ENCODE results near the gene TBC1D17.

The TBC1D17 gene

DNA sequence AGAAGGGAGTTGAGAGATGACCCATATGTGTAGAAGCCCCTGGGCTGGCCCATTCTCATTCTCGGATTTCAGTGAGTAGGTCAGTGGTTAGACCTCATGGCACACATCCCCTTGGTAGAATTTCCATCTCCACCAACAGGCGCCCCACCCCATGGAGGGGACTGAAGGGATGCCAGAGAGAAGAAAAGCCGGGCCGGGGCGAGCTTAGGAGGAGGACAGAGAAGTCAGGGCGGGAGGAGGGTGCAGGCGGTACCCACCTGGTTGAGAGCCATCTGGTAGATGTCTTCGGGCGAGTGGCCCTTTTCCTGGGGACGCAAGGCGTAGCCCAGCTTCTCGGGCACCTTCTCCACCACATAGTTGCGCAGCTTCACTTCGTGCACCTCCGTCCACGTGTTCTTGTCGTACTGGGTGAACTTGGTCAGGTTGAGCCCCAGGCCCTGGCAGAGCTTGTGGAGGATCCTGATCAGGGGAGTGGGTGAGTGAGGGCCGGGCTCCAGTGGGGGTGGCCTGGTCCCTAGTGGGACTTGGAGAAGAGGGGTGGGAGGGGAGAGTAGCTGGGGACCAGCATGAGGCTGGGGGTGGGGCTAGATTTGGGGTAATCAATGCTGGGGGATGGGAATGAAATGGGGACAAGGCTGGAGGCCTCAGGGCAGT is 16.6 kb downstream of the TBC1D17 start:
- DNase-seq (ENCODE audit: low read depth), result no peak

DNA sequence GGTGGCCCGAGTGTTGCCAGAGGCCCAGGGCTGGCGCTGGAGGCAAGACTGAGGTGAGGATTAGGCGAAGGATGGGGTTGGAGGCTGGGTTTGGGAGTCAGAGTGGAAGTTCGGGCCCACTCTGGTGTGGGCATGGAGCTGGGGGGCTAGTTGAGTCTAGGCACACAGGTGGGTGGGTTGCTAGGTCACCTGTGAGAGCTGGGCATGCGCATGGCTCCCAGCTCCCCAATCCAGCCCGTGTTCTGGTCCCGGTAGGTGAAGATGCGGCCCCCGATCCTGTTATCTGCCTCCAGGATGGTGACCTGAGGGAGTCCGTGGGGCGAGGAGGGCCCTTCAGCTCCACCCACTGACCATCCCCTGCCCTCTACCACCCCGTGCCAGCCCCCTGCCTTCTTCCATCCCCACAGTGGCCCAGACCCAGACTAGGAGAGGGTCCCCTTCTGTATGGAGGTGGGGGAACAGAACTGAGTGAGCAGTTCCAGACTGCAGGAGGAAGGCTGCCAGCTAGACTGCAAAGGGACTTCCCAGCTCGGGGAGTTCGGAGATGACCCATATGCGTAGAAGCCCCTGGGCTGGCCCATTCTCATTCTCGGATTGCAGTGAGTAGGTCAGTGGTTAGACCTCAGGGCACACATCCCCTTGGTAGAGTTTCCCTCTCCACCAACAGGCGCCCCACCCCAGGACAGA is 17.5 kb downstream of the TBC1D17 start:
- DNase-seq (ENCODE audit: low read depth), result no peak

- DNase-seq (ENCODE audit: low read depth), result no peak
These were observed 18.2 kb downstream of the TBC1D17 start for GRCh38 chr19:49895566-49896297.

DNA sequence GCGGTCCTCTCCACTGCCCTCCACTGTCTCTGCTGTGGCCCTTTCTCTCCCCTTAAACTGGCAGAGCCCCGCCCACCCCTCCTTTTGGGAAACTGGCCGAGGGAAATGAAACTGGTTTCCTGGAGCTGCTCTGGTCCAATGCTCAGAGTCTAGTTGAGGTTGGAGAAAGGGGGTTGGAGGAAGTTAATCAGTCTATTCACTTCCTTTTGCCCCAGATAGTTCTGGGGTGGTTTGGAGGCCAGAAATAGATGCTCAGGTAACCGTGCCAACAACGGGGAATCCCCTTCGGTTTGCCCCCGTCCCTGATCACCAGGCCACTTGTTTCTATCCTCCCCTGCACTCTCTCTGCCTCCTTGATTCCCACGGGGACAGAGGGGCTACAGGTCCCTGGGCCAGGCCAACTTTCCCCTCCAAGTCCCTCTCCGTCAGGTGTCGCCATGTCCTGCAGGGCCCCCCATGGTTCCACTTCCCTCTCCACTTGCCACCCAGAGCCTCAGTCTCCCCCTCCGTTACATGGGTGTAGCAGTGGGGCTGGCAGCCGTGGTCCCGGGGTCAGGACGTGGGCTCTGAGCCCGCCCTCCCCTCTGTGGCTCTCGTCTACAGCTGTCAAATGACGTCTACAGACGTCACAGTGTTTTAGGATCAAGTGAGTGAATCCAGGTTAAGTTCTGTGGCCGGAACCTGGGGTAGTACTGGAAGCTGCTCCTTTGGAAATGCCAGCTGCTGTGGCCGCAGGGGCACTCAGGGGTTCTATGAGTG is 19.5 kb downstream of the TBC1D17 start, which contains the start of gene IL4I1:
Gene IL4I1, minus strand, starts transcription at position 25 of the 759 bp plus-strand sequence. CDS start 727 bp downstream, outside the sequence.
- DNase-seq (ENCODE audit: low read depth), result no peak

GRCh38 chr19:49904136-49904535 is 26.6 kb downstream of the TBC1D17 start:
- no peak for DNase-seq (ENCODE audit: low read depth)

- no peak for DNase-seq (ENCODE audit: low read depth)
These were observed 29.5 kb downstream of the TBC1D17 start for GRCh38 chr19:49906879-49907564.

- DNase-seq (ENCODE audit: low read depth), result no peak
These were observed 30.4 kb downstream of the TBC1D17 start for GRCh38 chr19:49907745-49908446.

DNA sequence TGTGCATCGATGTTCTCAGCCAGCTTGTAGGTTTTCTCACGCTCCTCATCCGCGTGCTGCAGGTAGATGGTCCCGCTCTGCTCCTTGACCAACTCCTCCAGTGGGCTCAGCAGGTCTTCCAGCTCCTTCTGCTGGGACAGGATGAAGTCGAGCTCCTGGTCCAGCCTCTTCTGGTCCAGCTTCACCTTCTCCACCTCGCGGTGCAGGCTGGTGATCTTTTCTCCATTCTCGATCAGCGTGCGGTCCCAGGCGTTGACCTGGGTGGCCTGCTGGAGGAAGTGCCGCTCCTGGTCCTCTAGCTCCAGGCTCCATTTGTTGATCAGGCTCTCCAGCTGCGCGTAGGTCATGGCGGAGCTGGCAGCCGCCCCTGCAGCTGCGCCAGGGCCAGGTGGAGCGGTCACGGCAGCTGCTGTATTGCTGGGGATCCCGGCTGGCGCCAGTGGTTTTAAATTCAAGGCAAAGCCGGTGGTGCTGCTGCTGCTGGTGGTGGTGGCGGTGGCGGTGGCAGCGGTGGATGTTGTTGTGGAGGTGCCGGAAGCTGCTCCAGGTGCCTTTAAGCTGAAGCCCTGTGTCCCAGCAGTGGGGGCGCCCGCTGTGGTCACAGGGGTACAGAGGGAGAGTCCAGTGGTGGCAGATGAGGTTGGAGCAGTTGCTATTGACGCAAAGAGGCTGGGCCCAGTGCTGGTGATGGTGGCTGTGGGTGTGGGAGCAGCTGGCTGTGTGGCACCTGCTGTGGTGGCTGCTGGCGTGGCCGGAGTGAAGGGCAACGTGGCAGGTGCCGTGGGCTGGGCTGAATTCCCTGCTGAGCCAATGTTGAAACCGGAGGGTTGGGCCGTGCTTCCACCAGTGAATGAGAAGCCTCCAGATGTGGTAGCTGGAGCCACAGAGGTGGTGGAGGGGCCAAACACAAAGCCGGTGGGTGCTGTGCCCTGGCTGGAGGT is 31.2 kb downstream of the TBC1D17 start:
- DNase-seq (ENCODE audit: low read depth), result no peak

DNA sequence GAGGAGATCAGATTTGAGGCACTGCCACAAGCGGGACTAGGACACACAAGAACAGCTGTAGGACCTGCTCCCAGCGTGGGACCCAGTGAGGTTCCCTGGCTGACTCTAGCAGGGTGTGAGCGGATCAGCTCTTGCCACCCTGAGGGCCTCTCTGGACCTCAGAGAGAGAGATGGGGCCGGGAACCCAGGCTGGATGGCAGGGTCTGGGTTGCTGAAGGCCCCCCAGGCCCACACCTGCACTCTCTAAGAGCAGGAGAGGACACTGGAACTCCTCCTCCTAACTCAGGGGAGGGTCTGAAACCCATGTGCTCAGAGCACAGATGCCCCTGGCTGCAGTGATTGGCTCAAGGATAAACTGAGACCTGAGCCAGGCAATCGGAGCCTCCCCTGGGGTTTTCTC is 32.7 kb downstream of the TBC1D17 start:
- DNase-seq (ENCODE audit: low read depth), result no peak

DNA sequence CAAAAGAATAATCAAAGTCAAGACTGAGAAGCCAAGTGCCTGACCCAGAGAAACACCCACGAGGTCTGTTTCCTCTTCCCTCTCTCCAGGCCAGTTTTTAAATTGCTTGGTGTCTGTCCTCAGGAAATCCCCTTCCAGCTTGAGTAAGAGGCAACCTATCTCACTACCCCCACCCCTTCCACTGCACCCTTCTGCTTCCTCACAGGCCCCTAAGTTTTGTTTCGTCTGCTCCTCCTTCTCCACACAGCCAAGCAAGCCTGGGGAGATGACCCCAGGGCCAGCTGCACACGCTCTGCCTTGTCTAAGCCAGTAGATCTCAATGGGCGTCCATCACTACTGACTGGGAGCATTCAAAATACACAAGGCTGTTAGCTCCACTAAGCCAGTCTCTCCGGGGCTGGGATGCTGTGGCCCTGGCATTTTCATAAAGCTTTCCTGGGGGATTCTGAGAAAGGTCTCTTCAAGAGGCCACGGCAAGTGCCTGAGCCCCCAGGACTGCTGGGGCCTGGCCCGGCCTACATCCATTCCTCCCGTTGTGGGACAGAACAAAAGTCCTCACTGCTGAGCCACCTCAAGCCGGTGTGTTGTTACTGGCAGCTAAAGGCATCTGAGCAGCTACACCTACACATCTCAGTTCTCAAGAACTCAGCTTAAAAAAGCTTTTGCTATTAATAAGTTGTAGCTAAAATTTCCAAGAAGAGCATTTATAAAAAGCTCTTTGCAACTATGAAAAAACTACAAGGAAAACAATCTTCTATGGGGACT is 34.1 kb downstream of the TBC1D17 start:
- no peak for DNase-seq (ENCODE audit: low read depth)

GRCh38 chr19:49912965-49913685 is 35.6 kb downstream of the TBC1D17 start:
- peak; percentile 37 for DNase-seq (ENCODE audit: low read depth)

DNA sequence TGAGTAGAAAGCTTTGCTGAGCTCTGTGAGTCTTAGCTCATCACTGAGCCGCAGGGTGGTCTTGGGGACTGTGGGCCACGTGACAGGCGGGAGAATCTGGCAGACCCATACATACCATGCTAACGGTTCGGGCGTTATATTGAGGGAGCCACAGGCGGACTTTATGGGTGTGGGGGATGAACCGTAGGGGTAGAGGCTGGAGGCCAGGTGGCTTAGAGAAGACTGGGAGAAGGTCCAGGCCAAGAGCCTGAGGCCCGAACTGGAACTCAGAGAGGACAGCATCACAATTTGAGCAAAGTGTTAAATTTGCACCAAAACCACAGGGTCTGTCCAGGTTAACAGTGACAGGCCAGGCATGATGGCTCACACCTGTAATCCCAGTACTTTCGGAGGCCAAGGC is 36.2 kb downstream of the TBC1D17 start:
- no peak for DNase-seq (ENCODE audit: low read depth)

DNA sequence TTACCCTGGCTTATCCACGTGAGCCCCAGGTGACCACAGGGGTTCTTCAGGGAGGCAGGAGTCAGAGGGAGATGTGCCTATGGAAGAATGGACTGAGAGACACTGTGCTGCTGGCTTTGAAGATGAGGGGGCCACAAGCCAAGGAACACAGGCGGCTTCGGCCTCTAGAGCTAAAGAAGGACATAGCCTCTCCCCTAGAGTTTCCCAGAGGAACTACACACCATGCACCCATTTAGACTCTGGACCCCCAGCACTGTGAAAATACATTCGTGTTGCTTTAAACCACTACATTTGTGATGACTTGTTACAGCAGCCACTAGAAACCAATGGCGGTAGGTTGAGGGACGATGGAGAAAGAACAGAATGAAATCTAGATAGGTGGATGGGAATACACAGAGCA is 37.8 kb downstream of the TBC1D17 start:
- DNase-seq (ENCODE audit: low read depth), result no peak

DNA sequence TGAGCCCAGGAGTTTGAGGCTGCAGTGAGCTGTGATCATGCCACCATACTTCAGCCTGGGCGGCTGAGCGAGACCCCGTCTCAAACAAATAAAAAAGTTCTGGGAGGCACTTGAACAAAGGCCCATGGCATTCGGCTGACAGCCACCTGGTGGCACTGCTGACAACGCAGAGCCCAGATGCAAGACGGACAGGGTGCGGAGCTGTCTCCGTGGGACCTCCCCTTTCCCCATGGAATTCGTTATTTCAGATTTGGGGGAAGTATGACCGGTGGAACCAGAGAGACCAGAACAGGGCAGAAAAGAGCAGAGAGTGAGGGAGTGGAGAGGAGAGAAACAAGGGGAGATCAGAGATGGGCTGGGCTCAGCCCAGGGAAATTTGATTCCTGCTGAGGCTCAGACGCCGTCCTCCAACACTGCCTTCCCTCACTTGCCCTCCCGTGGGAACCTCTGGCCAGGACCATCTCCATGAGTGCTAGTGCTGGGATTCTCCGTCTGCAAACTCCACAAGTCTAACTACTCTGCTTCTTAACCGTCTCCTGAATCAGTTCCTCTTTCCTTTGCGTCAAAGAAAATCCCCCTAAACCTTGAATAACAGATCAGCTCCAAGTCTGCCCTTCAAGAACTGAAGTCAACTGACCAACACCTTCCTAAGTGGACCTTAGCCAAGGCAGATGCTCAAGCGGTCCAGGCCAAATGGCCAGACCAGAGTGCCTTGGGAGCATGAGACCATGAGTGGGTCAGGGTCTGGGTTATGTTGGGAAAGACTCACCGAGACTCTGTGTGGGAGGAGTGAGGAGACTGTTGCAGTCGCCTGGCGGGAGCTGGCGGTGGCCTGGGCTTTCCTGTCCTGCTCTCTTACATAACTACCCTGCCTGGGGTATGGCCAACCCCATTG is 39.6 kb downstream of the TBC1D17 start:
- peak; percentile 11 for DNase-seq (ENCODE audit: low read depth)

- DNase-seq (ENCODE audit: low read depth), result no peak
These were observed 40.6 kb downstream of the TBC1D17 start for GRCh38 chr19:49918089-49918488.

- DNase-seq (ENCODE audit: low read depth), result no peak
These were observed 43.3 kb downstream of the TBC1D17 start for GRCh38 chr19:49920624-49921363.

All from amniotic epithelial cell (primary cell).